Measurements from ENCODE around the gene AMMECR1.

Gene AMMECR1

GRCh38 chrX:110172215-110172614 lies 145.7 kb downstream of the AMMECR1 start:
- H3K4me3 ChIP-seq (ENCODE audit: low read depth, low read length): no peak overlapping the region
- in situ Hi-C loops (cut with HindIII; ENCODE audit: low sequenced_read_pairs): no loop called here
- DNase-seq (ENCODE audit: low read depth, low spot score): no peak
- TF ChIP-seq CTCF (IDR thresholded peaks at IDR 0.05; ENCODE audit: low read depth, low read length): no peak

- in situ Hi-C loops (cut with HindIII; ENCODE audit: low sequenced_read_pairs): no loop called here
- DNase-seq (ENCODE audit: low read depth, low spot score): no peak
- no peak overlapping the region for H3K4me3 ChIP-seq (ENCODE audit: low read depth, low read length)
- TF ChIP-seq CTCF (IDR thresholded peaks at IDR 0.05; ENCODE audit: low read depth, low read length): no peak
Observed at GRCh38 chrX:110171442-110171841, 146.4 kb downstream of the AMMECR1 start.

GRCh38 chrX:110170029-110170428 lies 147.9 kb downstream of the AMMECR1 start:
- in situ Hi-C loops (cut with HindIII; ENCODE audit: low sequenced_read_pairs): no loop called here

GRCh38 chrX:110168585-110168984 lies 149.3 kb downstream of the AMMECR1 start:
- peak; percentile 80 for DNase-seq (ENCODE audit: low read depth, low spot score)
- no peak for TF ChIP-seq CTCF (IDR thresholded peaks at IDR 0.05; ENCODE audit: low read depth, low read length)
- H3K4me3 ChIP-seq (ENCODE audit: low read depth, low read length): no peak overlapping the region
- in situ Hi-C loops (cut with HindIII; ENCODE audit: low sequenced_read_pairs): no loop called here

More at GRCh38 chrX:110170029-110170428, 147.9 kb downstream of the AMMECR1 start:
- TF ChIP-seq CTCF (IDR thresholded peaks at IDR 0.05; ENCODE audit: low read depth, low read length): no peak
- DNase-seq (ENCODE audit: low read depth, low spot score): no peak
- H3K4me3 ChIP-seq (ENCODE audit: low read depth, low read length): no peak overlapping the region

GRCh38 chrX:110167952-110168451 lies 149.9 kb downstream of the AMMECR1 start:
- H3K4me3 ChIP-seq (ENCODE audit: low read depth, low read length): no peak overlapping the region
- in situ Hi-C loops (cut with HindIII; ENCODE audit: low sequenced_read_pairs): no loop called here
- TF ChIP-seq CTCF (IDR thresholded peaks at IDR 0.05; ENCODE audit: low read depth, low read length): peak; percentile 57
- DNase-seq (ENCODE audit: low read depth, low spot score): no peak

GRCh38 chrX:110163488-110163887 lies 154.4 kb downstream of the AMMECR1 start:
- DNase-seq (ENCODE audit: low read depth, low spot score): no peak
- in situ Hi-C loops (cut with HindIII; ENCODE audit: low sequenced_read_pairs): no loop called here
- no peak for TF ChIP-seq CTCF (IDR thresholded peaks at IDR 0.05; ENCODE audit: low read depth, low read length)
- H3K4me3 ChIP-seq (ENCODE audit: low read depth, low read length): no peak overlapping the region

GRCh38 chrX:110162867-110163266 lies 155.0 kb downstream of the AMMECR1 start:
- in situ Hi-C loops (cut with HindIII; ENCODE audit: low sequenced_read_pairs): no loop called here
- no peak for DNase-seq (ENCODE audit: low read depth, low spot score)
- TF ChIP-seq CTCF (IDR thresholded peaks at IDR 0.05; ENCODE audit: low read depth, low read length): no peak
- no peak overlapping the region for H3K4me3 ChIP-seq (ENCODE audit: low read depth, low read length)
